HG02642 (cell line): Measurements from ENCODE around the gene MCM10.
A peak's percentile ranks its signal among the peaks of the same experiment; 100 is the strongest.
"Not testable (repeated sequence)": the region's sequence is repeated elsewhere in the genome, so short reads cannot be mapped to it uniquely, and the experiment has no call there.

Experiments
- ATAC-seq: cut with Tn5 transposase; IDR thresholded peaks from one replicate; pipeline ENCODE4 v1.9.1; 2021; ENCODE audit warnings: mild to moderate bottlenecking; ENCODE audit not compliant: unreplicated experiment, poor library complexity

MCM10 gene

GRCh38 chr10:13160934-13161856 lies at the start of gene MCM10:
Gene MCM10, plus strand, starts transcription at chr10:13161558. Its CDS starts 2,645 bp downstream, at chr10:13164203.
- peak; percentile 99 for ATAC-seq

GRCh38 chr10:13113544-13113943 lies 47.8 kb upstream of the MCM10 start:
- no peak for ATAC-seq

GRCh38 chr10:13115832-13116803 lies 45.2 kb upstream of the MCM10 start:
- ATAC-seq: no peak

- no peak for ATAC-seq
These were observed 43.2 kb upstream of the MCM10 start for GRCh38 chr10:13117841-13118783.

- ATAC-seq: no peak
These were observed 42.5 kb upstream of the MCM10 start for GRCh38 chr10:13118784-13119410.

GRCh38 chr10:13120786-13121499 lies 40.4 kb upstream of the MCM10 start:
- ATAC-seq: no peak

GRCh38 chr10:13121500-13121854 lies 39.9 kb upstream of the MCM10 start:
- ATAC-seq: no peak

GRCh38 chr10:13136651-13137050 lies 24.7 kb upstream of the MCM10 start:
- no peak for ATAC-seq

- ATAC-seq: no peak
These were observed 22.2 kb upstream of the MCM10 start for GRCh38 chr10:13139150-13139549.

- no peak for ATAC-seq
These were observed 21.7 kb upstream of the MCM10 start for GRCh38 chr10:13139676-13140075.

GRCh38 chr10:13140627-13141190 lies 20.6 kb upstream of the MCM10 start:
- ATAC-seq: no peak

GRCh38 chr10:13143766-13144165 lies 17.6 kb upstream of the MCM10 start:
- ATAC-seq: no peak

GRCh38 chr10:13144814-13145213 lies 16.5 kb upstream of the MCM10 start:
- ATAC-seq: no peak

GRCh38 chr10:13146379-13146778 lies 15.0 kb upstream of the MCM10 start:
- no peak for ATAC-seq

- ATAC-seq: no peak
These were observed 14.2 kb upstream of the MCM10 start for GRCh38 chr10:13147161-13147560.

GRCh38 chr10:13152296-13152695 lies 9.1 kb upstream of the MCM10 start:
- ATAC-seq: no peak

- ATAC-seq: not testable (repeated sequence)
These were observed 5.5 kb upstream of the MCM10 start for GRCh38 chr10:13155860-13156259.

- no peak for ATAC-seq
These were observed 3.0 kb upstream of the MCM10 start for GRCh38 chr10:13158401-13158800.
